ENCODE data around the gene NEURL1. TPM values are rescaled to one million over a fixed set of nuclear protein-coding genes. Genes with fewer than 3 reads are reported as not detected.
"Not testable (repeated sequence)": the region's sequence is repeated elsewhere in the genome, so short reads cannot be mapped to it uniquely, and the experiment has no call there.

The NEURL1 gene
- total and polyA plus RNA-seq, 12 donors, result 0.18 to 12.5 (median 2.3) TPM; not detected in 3

GRCh38 chr10:103630156-103630555, 136.7 kb downstream of the NEURL1 start:
- H3K27ac ChIP-seq, result no peak overlapping the region
- intact Hi-C loops (cut with DNase I), result no loop called here
- no peak overlapping the region for H3K4me3 ChIP-seq
- no peak for DNase-seq
- WGBS, 4 donors, result 67 to 100% (median 75%) methylated on average over 1 of the region's 1 CpG
- TF ChIP-seq CTCF (IDR thresholded peaks at IDR 0.05) (no peak), POLR2A (IDR thresholded peaks at IDR 0.05) (no peak)
- peaks cover 0 to under 1% of the 10 kb centered on the region in 2 donors for H3K4me1 ChIP-seq (replicated peaks in 1 of 2)
- H3K27me3 ChIP-seq, result no peaks in the 10 kb centered on the region
- no peaks in the 10 kb centered on the region for H3K9me3 ChIP-seq (replicated peaks in 1 of 3)
- H3K36me3 ChIP-seq (replicated peaks in 1 of 2), result peaks cover 0 to 23% of the 10 kb centered on the region in 2 donors

GRCh38 chr10:103632247-103632642, 138.7 kb downstream of the NEURL1 start:
- no peaks in the 10 kb centered on the region for H3K9me3 ChIP-seq (replicated peaks in 1 of 3)
- H3K4me3 ChIP-seq, result no peak overlapping the region
- TF ChIP-seq CTCF (IDR thresholded peaks at IDR 0.05), result no peak
- TF ChIP-seq POLR2A (IDR thresholded peaks at IDR 0.05), result no peak
- H3K27ac ChIP-seq, result no peak overlapping the region
- intact Hi-C loops (cut with DNase I), result no loop called here
- peaks cover 0 to 3% of the 10 kb centered on the region in 2 donors for H3K36me3 ChIP-seq (replicated peaks in 1 of 2)
- H3K4me1 ChIP-seq (replicated peaks in 1 of 2), result peaks cover under 1 to 22% of the 10 kb centered on the region in 2 donors
- no peaks in the 10 kb centered on the region for H3K27me3 ChIP-seq
- DNase-seq, result no peak
- WGBS, 4 donors, result 68 to 80% (median 76%) methylated on average over 2 to 7 of the region's 7 CpGs

- DNase-seq; H3K9me3 ChIP-seq (replicated peaks in 1 of 3); H3K27me3 ChIP-seq; H3K27ac ChIP-seq; intact Hi-C loops (cut with DNase I); H3K36me3 ChIP-seq (replicated peaks in 1 of 2); H3K4me3 ChIP-seq: not testable (repeated sequence)
- WGBS, 4 donors, result 92 to 95% (median 94%) methylated on average over 6 of the region's 6 CpGs
- H3K4me1 ChIP-seq (replicated peaks in 1 of 2), result peaks cover 7 to 28% of the 10 kb centered on the region in 2 donors
These were observed 139.4 kb downstream of the NEURL1 start for GRCh38 chr10:103632871-103633270.

- H3K27me3 ChIP-seq, result no peaks in the 10 kb centered on the region
- intact Hi-C loops (cut with DNase I), result no loop called here
- WGBS, 4 donors, result 90 to 95% (median 93%) methylated on average over 6 to 7 of the region's 7 CpGs
- no peak overlapping the region for H3K27ac ChIP-seq
- peaks cover 16 to 38% of the 10 kb centered on the region in 2 donors for H3K4me1 ChIP-seq (replicated peaks in 1 of 2)
- no peaks in the 10 kb centered on the region for H3K9me3 ChIP-seq (replicated peaks in 1 of 3)
- H3K4me3 ChIP-seq, result no peak overlapping the region
- TF ChIP-seq POLR2A (IDR thresholded peaks at IDR 0.05) (no peak), CTCF (IDR thresholded peaks at IDR 0.05) (no peak)
- no peak for DNase-seq
- H3K36me3 ChIP-seq (replicated peaks in 1 of 2), result no peaks in the 10 kb centered on the region
These were observed 140.3 kb downstream of the NEURL1 start for GRCh38 chr10:103633846-103634245.

- Histone ChIP-seq H3K36me3 (replicated peaks in 1 of 2) (no peaks in the 10 kb centered on the region), H3K27ac (peak overlapping the region in 1 of 5 donors; percentile 6), H3K27me3 (no peaks in the 10 kb centered on the region), H3K4me1 (replicated peaks in 1 of 2) (peaks cover 18 to 47% of the 10 kb centered on the region in 2 donors), H3K4me3 (no peak overlapping the region), H3K9me3 (replicated peaks in 1 of 3) (no peaks in the 10 kb centered on the region)
- intact Hi-C loops (cut with DNase I), result no loop called here
- DNase-seq, result peak in 1 of 7 donors; percentile 46
- TF ChIP-seq CTCF (IDR thresholded peaks at IDR 0.05), result no peak
- TF ChIP-seq POLR2A (IDR thresholded peaks at IDR 0.05), result no peak
- 40 to 62% (median 60%) methylated on average over 3 to 5 of the region's 5 CpGs for WGBS, 4 donors
These were observed 142.1 kb downstream of the NEURL1 start for GRCh38 chr10:103635580-103635979.
